ENCODE data around the gene SHLD1. TPM values are rescaled to one million over a fixed set of nuclear protein-coding genes. Genes with fewer than 3 reads are reported as not detected.
A peak's percentile ranks its signal among the peaks of the same experiment; 100 is the strongest.

The SHLD1 gene
- total and polyA plus RNA-seq, 2 experiments from 2014 or later: 2.6 to 6.7 TPM

DNA sequence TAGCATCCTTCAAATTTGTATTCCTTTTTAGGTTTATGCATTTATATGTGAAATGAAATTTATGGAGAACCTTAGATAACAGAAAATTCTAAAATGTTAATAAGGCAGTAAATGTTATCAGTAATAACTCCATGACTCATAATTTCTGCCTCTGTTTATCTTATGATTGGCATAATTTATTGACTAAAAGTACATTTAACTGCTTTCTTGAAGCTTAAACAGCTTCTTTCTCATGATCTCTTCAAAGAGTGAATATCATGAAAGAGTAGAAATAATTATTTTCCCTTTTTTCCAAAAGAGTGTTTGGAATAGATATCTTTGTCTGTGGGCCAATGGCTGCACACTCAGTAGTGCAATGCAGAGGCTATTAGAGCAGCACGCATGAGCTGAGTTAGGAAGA lies 91.3 kb downstream of the SHLD1 start:
- in situ Hi-C loops (cut with MboI): no loop called here
- H3K9me3 ChIP-seq (ENCODE audit: low read depth): no peaks in the 10 kb centered on the region
- no peak overlapping the region for H3K4me3 ChIP-seq
- no peak overlapping the region for H2AFZ ChIP-seq
- no peaks in the 10 kb centered on the region for H4K20me1 ChIP-seq (ENCODE audit: insufficient read depth)
- H3K9me2 ChIP-seq (ENCODE audit: insufficient read depth): no peaks in the 10 kb centered on the region
- H3K36me3 ChIP-seq (ENCODE audit: low read depth): no peaks in the 10 kb centered on the region
- no peak overlapping the region for H3K4me2 ChIP-seq (ENCODE audit: unreplicated experiment)
- no peak overlapping the region for H3K9ac ChIP-seq
- peaks cover 12% of the 10 kb centered on the region for H3K4me1 ChIP-seq (ENCODE audit: insufficient read depth)
- no peak overlapping the region for H3K27ac ChIP-seq
- 0 out of 2 replicates have a peak, but pooled peaks cover 6% of the 10 kb centered on the region for H3K27me3 ChIP-seq (replicated peaks; ENCODE audit: insufficient read depth)
- 96 to 97% methylated on average over 1 of the region's 1 CpG for WGBS, 2 experiments (ENCODE audit: low coverage in 1 of 2, low lambda C conversion rate in 2 of 2, missing lambda C conversion rate in 2 of 2)
- TF ChIP-seq EZH2phosphoT487 (IDR thresholded peaks at IDR 0.05; ENCODE audit: insufficient read depth, low read depth) (no peak), EZH2 (IDR thresholded peaks at IDR 0.05; ENCODE audit: insufficient read depth, poor library complexity, severe bottlenecking) (no peak)
- no peak for DNase-seq
- 0 out of 2 replicates have a peak, but pooled peaks cover 7% of the 10 kb centered on the region for H3F3A ChIP-seq (ENCODE audit: insufficient read depth)
- H3K79me2 ChIP-seq (ENCODE audit: insufficient read depth): no peaks in the 10 kb centered on the region

DNA sequence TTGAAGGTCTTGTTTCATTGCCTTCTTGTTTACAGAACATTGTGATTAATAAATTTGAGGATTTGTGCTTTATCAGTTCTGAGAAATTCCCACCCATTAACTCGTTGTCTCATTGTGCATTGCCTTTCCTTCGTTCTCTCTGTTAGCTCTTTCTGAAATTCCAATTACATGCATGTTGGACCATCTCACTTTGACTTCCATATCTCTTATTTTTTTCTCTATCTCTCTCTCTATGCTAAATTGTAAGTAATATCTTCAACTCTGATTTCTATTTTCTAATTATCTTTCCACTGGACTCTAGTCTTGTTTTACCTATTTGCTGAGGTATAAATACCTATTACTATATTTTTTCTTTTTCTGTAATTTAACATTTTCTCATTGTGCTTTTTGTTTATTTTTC lies 92.3 kb downstream of the SHLD1 start:
- 0 out of 2 replicates have a peak, but pooled peaks cover 7% of the 10 kb centered on the region for H3F3A ChIP-seq (ENCODE audit: insufficient read depth)
- no peak overlapping the region for H3K4me3 ChIP-seq
- no peak for DNase-seq
- H3K9me3 ChIP-seq (ENCODE audit: low read depth): no peaks in the 10 kb centered on the region
- in situ Hi-C loops (cut with MboI): no loop called here
- 0 out of 2 replicates have a peak, but pooled peaks cover 7% of the 10 kb centered on the region for H3K27me3 ChIP-seq (replicated peaks; ENCODE audit: insufficient read depth)
- H3K27ac ChIP-seq: no peak overlapping the region
- H3K79me2 ChIP-seq (ENCODE audit: insufficient read depth): no peaks in the 10 kb centered on the region
- WGBS, 2 experiments (ENCODE audit: low coverage in 1 of 2, low lambda C conversion rate in 2 of 2, missing lambda C conversion rate in 2 of 2): 89% methylated on average over 2 of the region's 2 CpGs
- no peaks in the 10 kb centered on the region for H4K20me1 ChIP-seq (ENCODE audit: insufficient read depth)
- H3K9ac ChIP-seq: no peak overlapping the region
- no peaks in the 10 kb centered on the region for H3K36me3 ChIP-seq (ENCODE audit: low read depth)
- no peaks in the 10 kb centered on the region for H3K9me2 ChIP-seq (ENCODE audit: insufficient read depth)
- no peak for TF ChIP-seq EZH2phosphoT487 (IDR thresholded peaks at IDR 0.05; ENCODE audit: insufficient read depth, low read depth)
- no peak for TF ChIP-seq EZH2 (IDR thresholded peaks at IDR 0.05; ENCODE audit: insufficient read depth, poor library complexity, severe bottlenecking)
- H3K4me2 ChIP-seq (ENCODE audit: unreplicated experiment): no peak overlapping the region
- peaks cover 12% of the 10 kb centered on the region for H3K4me1 ChIP-seq (ENCODE audit: insufficient read depth)
- no peak overlapping the region for H2AFZ ChIP-seq

DNA sequence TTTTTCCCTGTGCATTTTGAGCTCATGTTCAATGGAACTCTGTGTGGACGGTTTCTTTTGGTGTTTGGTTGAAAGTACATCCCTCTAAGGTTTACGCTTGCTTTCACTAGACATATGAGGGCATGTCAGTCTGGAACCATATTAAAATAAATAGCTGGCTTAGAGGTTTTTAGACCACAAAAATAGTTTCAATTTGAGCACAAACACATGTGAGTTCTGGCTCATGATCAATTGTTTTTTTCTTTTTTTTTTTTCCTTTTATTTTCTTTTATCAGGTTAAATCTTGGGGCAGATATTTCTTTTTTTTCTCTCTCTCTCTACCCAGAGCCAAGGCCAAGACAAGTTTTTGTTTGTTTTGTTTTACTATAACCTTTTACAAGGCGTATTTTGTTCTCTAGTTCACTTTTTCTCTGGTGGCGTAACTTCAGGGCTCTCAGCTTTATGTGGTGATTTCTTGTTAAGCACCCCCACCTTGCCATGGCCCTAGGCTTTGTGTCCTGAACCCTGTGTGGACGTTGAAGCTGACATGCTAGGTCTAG lies 92.9 kb downstream of the SHLD1 start:
- Histone ChIP-seq H4K20me1 (ENCODE audit: insufficient read depth) (no peaks in the 10 kb centered on the region), H3K9me2 (ENCODE audit: insufficient read depth) (no peaks in the 10 kb centered on the region), H3K36me3 (ENCODE audit: low read depth) (no peaks in the 10 kb centered on the region), H2AFZ (no peak overlapping the region), H3K27me3 (replicated peaks; ENCODE audit: insufficient read depth) (0 out of 2 replicates have a peak, but pooled peaks cover 10% of the 10 kb centered on the region), H3K9ac (no peak overlapping the region), H3K4me3 (no peak overlapping the region), H3K27ac (no peak overlapping the region), H3K79me2 (ENCODE audit: insufficient read depth) (no peaks in the 10 kb centered on the region), H3K9me3 (ENCODE audit: low read depth) (no peaks in the 10 kb centered on the region), H3F3A (ENCODE audit: insufficient read depth) (0 out of 2 replicates have a peak, but pooled peaks cover 7% of the 10 kb centered on the region), H3K4me2 (ENCODE audit: unreplicated experiment) (no peak overlapping the region), H3K4me1 (ENCODE audit: insufficient read depth) (peaks cover 12% of the 10 kb centered on the region)
- WGBS, 2 experiments (ENCODE audit: low coverage in 1 of 2, low lambda C conversion rate in 2 of 2, missing lambda C conversion rate in 2 of 2): 67 to 71% methylated on average over 5 of the region's 5 CpGs
- no peak for DNase-seq
- TF ChIP-seq EZH2phosphoT487 (IDR thresholded peaks at IDR 0.05; ENCODE audit: insufficient read depth, low read depth) (no peak), EZH2 (IDR thresholded peaks at IDR 0.05; ENCODE audit: insufficient read depth, poor library complexity, severe bottlenecking) (no peak)
- in situ Hi-C loops (cut with MboI): no loop called here

DNA sequence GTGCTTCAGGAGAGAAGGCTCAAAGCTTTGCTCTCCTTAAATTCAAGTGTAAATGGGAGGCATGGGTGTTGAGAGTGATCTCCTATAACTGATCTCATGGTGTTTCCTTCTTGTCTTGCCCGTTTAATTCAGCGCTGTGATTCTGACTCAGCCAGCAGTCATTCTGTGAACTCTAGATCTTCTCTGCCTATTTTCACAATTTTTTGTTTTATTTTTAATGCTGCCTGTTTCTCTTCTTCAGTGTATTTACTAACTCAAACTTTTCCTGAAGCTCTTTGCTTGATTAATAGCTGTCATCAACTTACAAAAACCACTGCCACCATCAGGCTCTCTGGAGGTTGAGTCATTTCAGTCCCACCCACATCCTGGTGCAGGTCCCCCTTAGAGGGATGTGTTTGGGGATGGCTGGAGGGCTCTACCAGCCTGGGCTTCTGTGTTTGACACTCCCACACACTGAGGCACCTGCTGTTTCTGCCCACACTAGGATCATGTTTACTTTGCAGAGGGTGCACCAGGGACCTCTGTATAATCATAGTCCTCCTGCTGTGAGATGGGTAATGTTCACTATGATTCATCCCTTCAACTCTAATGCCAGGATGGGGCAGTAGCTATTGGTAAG lies 94.0 kb downstream of the SHLD1 start:
- Histone ChIP-seq H3F3A (ENCODE audit: insufficient read depth) (0 out of 2 replicates have a peak, but pooled peaks cover 7% of the 10 kb centered on the region), H3K79me2 (ENCODE audit: insufficient read depth) (no peaks in the 10 kb centered on the region), H3K36me3 (ENCODE audit: low read depth) (no peaks in the 10 kb centered on the region), H3K27me3 (replicated peaks; ENCODE audit: insufficient read depth) (0 out of 2 replicates have a peak, but pooled peaks cover 10% of the 10 kb centered on the region), H3K4me2 (ENCODE audit: unreplicated experiment) (peak overlapping the region; percentile 24), H3K4me3 (no peak overlapping the region), H3K9me3 (ENCODE audit: low read depth) (no peaks in the 10 kb centered on the region), H2AFZ (no peak overlapping the region), H3K4me1 (ENCODE audit: insufficient read depth) (peaks cover 17% of the 10 kb centered on the region), H3K27ac (no peak overlapping the region), H3K9ac (no peak overlapping the region), H3K9me2 (ENCODE audit: insufficient read depth) (no peaks in the 10 kb centered on the region), H4K20me1 (ENCODE audit: insufficient read depth) (no peaks in the 10 kb centered on the region)
- WGBS, 2 experiments (ENCODE audit: low coverage in 1 of 2, low lambda C conversion rate in 2 of 2, missing lambda C conversion rate in 2 of 2): 0 to 3% methylated on average over 2 of the region's 2 CpGs
- TF ChIP-seq EZH2 (IDR thresholded peaks at IDR 0.05; ENCODE audit: insufficient read depth, poor library complexity, severe bottlenecking) (no peak), EZH2phosphoT487 (IDR thresholded peaks at IDR 0.05; ENCODE audit: insufficient read depth, low read depth) (no peak)
- DNase-seq: peak; percentile 67
- in situ Hi-C loops (cut with MboI): no loop called here

All from GM23248 (cell line).